Uterus (tissue), 4 donors: ENCODE measurements around the gene PLEK2. TPM values are rescaled to one million over a fixed set of nuclear protein-coding genes. Genes with fewer than 3 reads are reported as not detected.
"Not testable (repeated sequence)": the region's sequence is repeated elsewhere in the genome, so short reads cannot be mapped to it uniquely, and the experiment has no call there.

Experiments used
- DNase-seq, 2 donors: peaks; one replicate each; pipeline ENCODE4 v3.0.0-alpha.2; 2019 to 2020
- H3K27ac ChIP-seq, 2 donors: fragments of 200-600 bp; sonication (generic); 1 replicate in 1 of 2; 2 replicates in 1 of 2; pipeline ENCODE4 v1.5.1; 2016 to 2018
- H3K27me3 ChIP-seq, 2 donors: fragments of 200-600 bp; sonication (generic); one replicate each; pipeline ENCODE4 v1.5.1; 2018 to 2019; ENCODE audit warnings: control low read depth in 1 of 2
- H3K36me3 ChIP-seq, 2 donors: fragments of 200-600 bp; sonication (generic); one replicate each; pipeline ENCODE4 v1.5.1; 2019; ENCODE audit warnings: control low read depth in 1 of 2
- H3K4me1 ChIP-seq, 2 donors: fragments of 200-600 bp; sonication (generic); one replicate each; pipeline ENCODE4 v1.5.1; 2018 to 2019; ENCODE audit warnings: control low read depth in 1 of 2
- H3K4me3 ChIP-seq, 2 donors: fragments of 200-600 bp; sonication (generic); 1 replicate in 1 of 2; 2 replicates in 1 of 2; pipeline ENCODE4 v1.5.1; 2018 to 2019; ENCODE audit warnings: mild to moderate bottlenecking in 1 of 2
- H3K9me3 ChIP-seq, 2 donors: fragments of 200-600 bp; sonication (generic); one replicate each; pipeline ENCODE4 v1.5.1; 2019; ENCODE audit warnings: control low read depth in 1 of 2
- POLR2A ChIP-seq, 2 donors: fragments of 450-650 bp; IDR thresholded peaks; one replicate each; pipeline ENCODE4 v1.6.1; 2016; ENCODE audit warnings: antibody characterized with exemption in 2 of 2, mild to moderate bottlenecking in 1 of 2, moderate library complexity in 1 of 2
- intact Hi-C: fragments of 100-400 bp; cut with DNase I; formaldehyde crosslinking; loops from one replicate; pipeline ENCODE4 v1.15.1; 2023; ENCODE audit warnings: low total_unique reads
- total RNA-seq, 4 donors: library from RNA; depleted of rRNA in 3 of 4; stranded (reverse); fragments of >200 nt in 3 of 4; gene quantifications; one replicate each; pipeline versions ENCODE4 v1.1.0 to v1.2.4, GENCODE V29; 2014 to 2023
- TF ChIP-seq, protein P1 (sequence below), 4 experiments: fragments of 200-600 bp in 2 of 4; fragments of 450-650 bp in 2 of 4; sonication (generic) in 2 of 4; IDR thresholded peaks; one replicate each; pipeline ENCODE4 v1.5.1; 2016 to 2019; ENCODE audit warnings: antibody characterized with exemption in 4 of 4, mild to moderate bottlenecking in 2 of 4, moderate library complexity in 1 of 4
- donor health status: DM: yes; HTN: yes; CAD: no.

Gene PLEK2
- total RNA-seq, 4 donors from 2014 or later = 1.5 TPM; not detected in 3

DNA sequence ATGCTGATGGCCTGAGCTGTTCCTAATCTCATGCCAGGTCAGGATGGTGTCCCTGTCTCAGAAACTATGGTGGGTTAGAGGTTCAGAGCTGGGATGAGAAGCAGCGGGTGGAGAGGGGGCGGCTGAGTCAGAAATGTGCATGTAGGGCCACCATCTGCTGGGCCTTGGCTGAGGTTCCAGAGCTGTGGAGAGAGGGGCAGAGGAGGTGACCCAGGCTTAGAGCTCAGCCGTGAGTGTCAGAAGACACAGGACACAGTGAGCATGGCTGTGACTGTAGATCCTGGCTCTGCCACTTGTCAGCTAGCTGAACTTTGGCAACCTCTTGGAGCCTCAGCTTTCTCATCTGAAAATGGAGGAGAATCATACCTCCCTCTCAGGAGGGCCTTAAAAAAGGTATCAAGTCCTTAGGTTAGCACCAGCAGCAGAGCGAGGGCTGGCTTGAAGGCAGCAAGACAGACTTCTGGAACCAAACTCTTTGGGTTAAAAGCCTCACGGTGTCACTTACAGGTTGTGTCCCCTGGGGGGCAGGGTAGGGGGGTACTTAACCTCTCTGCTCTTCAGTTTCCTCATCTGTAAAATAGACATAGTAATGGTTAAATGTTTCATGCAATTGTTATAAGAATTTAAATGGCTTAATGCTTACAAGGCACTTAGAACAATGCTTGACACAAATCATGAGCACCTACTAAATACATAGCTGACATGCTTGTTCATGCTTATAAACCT is 41.8 kb upstream of the PLEK2 start:
- H3K4me3 ChIP-seq = no peak overlapping the region
- H3K36me3 ChIP-seq = no peaks in the 10 kb centered on the region
- DNase-seq = no peak
- no peaks in the 10 kb centered on the region for H3K4me1 ChIP-seq
- no peaks in the 10 kb centered on the region for H3K27me3 ChIP-seq
- TF ChIP-seq POLR2A (IDR thresholded peaks at IDR 0.05) = no peak
- TF ChIP-seq, protein P1, sequence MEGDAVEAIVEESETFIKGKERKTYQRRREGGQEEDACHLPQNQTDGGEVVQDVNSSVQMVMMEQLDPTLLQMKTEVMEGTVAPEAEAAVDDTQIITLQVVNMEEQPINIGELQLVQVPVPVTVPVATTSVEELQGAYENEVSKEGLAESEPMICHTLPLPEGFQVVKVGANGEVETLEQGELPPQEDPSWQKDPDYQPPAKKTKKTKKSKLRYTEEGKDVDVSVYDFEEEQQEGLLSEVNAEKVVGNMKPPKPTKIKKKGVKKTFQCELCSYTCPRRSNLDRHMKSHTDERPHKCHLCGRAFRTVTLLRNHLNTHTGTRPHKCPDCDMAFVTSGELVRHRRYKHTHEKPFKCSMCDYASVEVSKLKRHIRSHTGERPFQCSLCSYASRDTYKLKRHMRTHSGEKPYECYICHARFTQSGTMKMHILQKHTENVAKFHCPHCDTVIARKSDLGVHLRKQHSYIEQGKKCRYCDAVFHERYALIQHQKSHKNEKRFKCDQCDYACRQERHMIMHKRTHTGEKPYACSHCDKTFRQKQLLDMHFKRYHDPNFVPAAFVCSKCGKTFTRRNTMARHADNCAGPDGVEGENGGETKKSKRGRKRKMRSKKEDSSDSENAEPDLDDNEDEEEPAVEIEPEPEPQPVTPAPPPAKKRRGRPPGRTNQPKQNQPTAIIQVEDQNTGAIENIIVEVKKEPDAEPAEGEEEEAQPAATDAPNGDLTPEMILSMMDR (IDR thresholded peaks at IDR 0.05) = no peak
- H3K9me3 ChIP-seq = no peaks in the 10 kb centered on the region
- H3K27ac ChIP-seq = no peak overlapping the region
- intact Hi-C loops = no loop called here

DNA sequence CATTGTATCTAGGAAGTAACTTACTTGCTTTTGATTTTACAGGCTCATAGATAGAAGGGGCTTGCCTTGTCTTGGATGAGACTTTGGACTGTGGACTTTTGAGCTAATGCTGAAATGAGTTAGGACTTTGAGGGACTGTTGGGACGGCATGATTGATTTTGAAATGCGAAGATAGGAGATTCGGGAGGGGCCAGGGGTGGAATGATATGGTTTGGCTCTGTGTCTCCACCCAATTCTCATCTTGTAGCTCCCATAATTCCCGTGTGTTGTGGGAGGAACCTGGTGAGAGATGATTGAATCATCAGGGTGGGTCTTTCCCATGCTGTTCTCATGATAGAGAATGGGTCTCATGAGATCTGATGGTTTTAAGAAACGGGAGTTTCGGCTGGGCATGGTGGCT is 39.7 kb upstream of the PLEK2 start:
- H3K4me1 ChIP-seq, H3K36me3 ChIP-seq, H3K9me3 ChIP-seq, intact Hi-C loops, H3K27ac ChIP-seq, H3K4me3 ChIP-seq, H3K27me3 ChIP-seq, DNase-seq: not testable (repeated sequence)

DNA sequence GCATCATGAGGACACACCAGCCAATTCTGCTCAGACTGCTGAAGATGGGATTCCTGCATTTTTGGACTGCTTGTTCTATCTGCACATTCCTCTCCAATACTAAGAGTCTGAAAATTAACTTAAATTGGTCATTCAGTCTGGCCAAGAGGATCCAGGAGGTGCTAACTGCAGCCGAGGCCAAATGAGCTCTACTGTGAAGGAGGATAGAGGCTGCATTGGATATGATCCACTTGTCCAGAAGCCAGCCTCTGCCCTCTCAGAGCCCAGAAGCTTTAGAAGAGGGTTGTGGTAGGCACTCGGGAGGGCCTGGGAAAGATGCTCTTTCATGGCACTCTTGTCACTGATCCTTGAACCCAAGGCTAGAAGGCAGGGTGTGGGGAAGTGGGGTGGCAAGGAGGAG is 37.1 kb upstream of the PLEK2 start:
- intact Hi-C loops = no loop called here
- H3K27me3 ChIP-seq = no peaks in the 10 kb centered on the region
- no peak for DNase-seq
- no peak overlapping the region for H3K4me3 ChIP-seq
- no peaks in the 10 kb centered on the region for H3K9me3 ChIP-seq
- H3K4me1 ChIP-seq = no peaks in the 10 kb centered on the region
- TF ChIP-seq POLR2A (IDR thresholded peaks at IDR 0.05) = no peak
- TF ChIP-seq, protein P1 (IDR thresholded peaks at IDR 0.05) = no peak
- H3K36me3 ChIP-seq = no peaks in the 10 kb centered on the region
- no peak overlapping the region for H3K27ac ChIP-seq

DNA sequence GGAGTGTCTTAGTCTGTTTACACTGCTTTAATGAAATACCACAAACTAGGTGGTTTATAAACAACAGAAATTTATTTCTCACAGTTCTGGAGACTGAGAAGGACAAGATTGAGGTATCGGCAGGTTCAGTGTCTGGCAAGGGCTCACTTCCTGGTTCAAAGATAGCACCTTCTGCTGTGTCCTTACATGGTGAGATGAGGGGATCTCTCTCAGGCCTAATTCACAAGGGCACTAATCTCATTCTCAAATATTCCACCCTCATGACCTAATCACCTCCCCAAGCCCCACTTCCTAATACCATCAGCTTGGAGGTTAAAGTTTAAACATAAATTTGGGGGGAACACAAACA is 35.0 kb upstream of the PLEK2 start:
- Histone ChIP-seq H3K27ac (no peak overlapping the region), H3K4me1 (no peaks in the 10 kb centered on the region), H3K36me3 (no peaks in the 10 kb centered on the region), H3K4me3 (no peak overlapping the region), H3K9me3 (no peaks in the 10 kb centered on the region), H3K27me3 (no peaks in the 10 kb centered on the region)
- TF ChIP-seq POLR2A (IDR thresholded peaks at IDR 0.05) = no peak
- TF ChIP-seq, protein P1 (IDR thresholded peaks at IDR 0.05) = no peak
- no peak for DNase-seq
- intact Hi-C loops = no loop called here

DNA sequence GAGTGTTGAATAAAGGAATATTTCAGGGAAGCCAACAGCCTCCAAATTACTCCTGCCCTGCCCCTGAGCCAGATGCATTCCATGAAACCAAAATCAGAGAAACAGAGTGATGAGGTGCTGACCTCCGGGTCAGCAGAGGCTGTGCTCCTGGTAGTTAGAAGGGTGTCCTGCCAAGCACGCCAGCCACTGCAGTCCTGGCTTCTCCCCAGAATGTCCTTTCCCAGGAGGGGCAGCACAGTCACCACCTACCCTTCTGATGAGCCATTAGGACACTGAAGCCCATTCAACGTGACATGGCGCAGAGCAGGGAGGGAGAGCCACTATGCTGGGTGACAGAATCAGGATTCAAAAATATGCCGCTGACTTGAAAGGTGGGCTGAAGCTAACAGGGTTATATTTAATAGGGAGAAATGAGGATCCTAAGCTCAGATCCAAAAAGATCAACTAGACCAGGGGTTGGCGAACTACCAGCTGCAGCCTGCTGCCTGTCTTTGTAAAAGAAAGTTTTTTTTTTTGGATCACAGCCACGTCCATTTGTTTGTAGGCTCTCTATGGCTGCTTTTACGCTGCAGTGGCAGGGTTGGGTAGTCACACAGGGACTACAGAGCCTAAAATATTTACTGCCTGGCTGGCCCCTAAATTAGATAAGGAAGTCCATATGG is 34.5 kb upstream of the PLEK2 start:
- DNase-seq = no peak
- no peaks in the 10 kb centered on the region for H3K27me3 ChIP-seq

More for the DNA sequence above, 34.5 kb upstream of the PLEK2 start:
- Histone ChIP-seq H3K36me3 (no peaks in the 10 kb centered on the region), H3K27ac (no peak overlapping the region), H3K9me3 (no peaks in the 10 kb centered on the region), H3K4me1 (no peaks in the 10 kb centered on the region), H3K4me3 (no peak overlapping the region)
- intact Hi-C loops = no loop called here
- no peak for TF ChIP-seq POLR2A (IDR thresholded peaks at IDR 0.05)
- TF ChIP-seq, protein P1 (IDR thresholded peaks at IDR 0.05) = no peak
